HFF-Myc (cell line): Measurements from ENCODE around the gene OTUD3.
"Not testable (repeated sequence)": the region's sequence is repeated elsewhere in the genome, so short reads cannot be mapped to it uniquely, and the experiment has no call there.

Experiments used
- DNase-seq: peaks from one replicate; pipeline ENCODE4 v3.0.0-alpha.2; 2011; ENCODE audit warnings: low read depth; ENCODE audit errors: extremely low read depth
- H3K4me3 ChIP-seq: replicated peaks from 2 replicates; pipeline ENCODE4 v1.5.1; 2011; ENCODE audit warnings: low read depth, mild to moderate bottlenecking, control low read depth, low read length
- CTCF ChIP-seq: IDR thresholded peaks from 2 replicates; pipeline ENCODE4 v1.5.1; 2012; ENCODE audit warnings: mild to moderate bottlenecking, low read depth, low read length, control low read depth; ENCODE audit errors: missing control alignments

OTUD3 gene

GRCh38 chr1:19923137-19923952 is 41.1 kb downstream of the OTUD3 start, which contains the start of gene PLA2G2E:
Gene PLA2G2E (minus strand): TSS chr1:19923617. CDS start chr1:19923559, 58 bp downstream.
- DNase-seq = no peak

GRCh38 chr1:19923953-19924346 is 41.8 kb downstream of the OTUD3 start:
- TF ChIP-seq CTCF = no peak
- no peak overlapping the region for H3K4me3 ChIP-seq
- DNase-seq = no peak

More at GRCh38 chr1:19923137-19923952, 41.1 kb downstream of the OTUD3 start, which contains the start of gene PLA2G2E:
- H3K4me3 ChIP-seq = no peak within 1 kb of the TSS
- no peak for TF ChIP-seq CTCF

GRCh38 chr1:19925342-19926070 is 43.3 kb downstream of the OTUD3 start:
- no peak for DNase-seq
- TF ChIP-seq CTCF = no peak
- H3K4me3 ChIP-seq = no peak overlapping the region

GRCh38 chr1:19926296-19927129 is 44.3 kb downstream of the OTUD3 start:
- no peak for TF ChIP-seq CTCF
- DNase-seq = no peak
- no peak overlapping the region for H3K4me3 ChIP-seq

- not testable (repeated sequence) for H3K4me3 ChIP-seq
Measured at GRCh38 chr1:19927130-19927421, 44.9 kb downstream of the OTUD3 start.

DNA sequence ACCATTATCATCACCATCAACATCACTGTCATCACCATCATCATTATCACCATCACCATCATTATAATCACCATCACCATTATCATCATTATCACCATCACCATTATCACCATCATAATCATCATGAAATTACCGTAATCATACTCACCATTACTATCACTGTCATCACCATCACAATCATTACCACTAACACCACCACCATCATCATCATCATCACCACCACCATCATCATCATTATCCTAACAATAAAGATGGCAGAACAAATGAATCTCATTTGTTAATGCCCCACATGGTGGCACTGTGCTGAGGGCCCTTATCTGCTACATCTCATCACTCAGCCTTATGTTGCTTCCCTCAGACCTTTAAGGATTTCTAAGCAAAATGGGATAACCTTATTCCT is 50.7 kb downstream of the OTUD3 start:
- no peak for DNase-seq
- no peak overlapping the region for H3K4me3 ChIP-seq
- no peak for TF ChIP-seq CTCF

More at GRCh38 chr1:19927130-19927421, 44.9 kb downstream of the OTUD3 start:
- DNase-seq = not testable (repeated sequence)
